Keratinocyte (primary cell): ENCODE data around the gene GRK3. TPM values are rescaled to one million over a fixed set of nuclear protein-coding genes. Genes with fewer than 3 reads are reported as not detected.
"Not testable (repeated sequence)": the region's sequence is repeated elsewhere in the genome, so short reads cannot be mapped to it uniquely, and the experiment has no call there.

Experiments
- DNase-seq: peaks from one replicate; pipeline ENCODE4 v3.0.0-alpha.2; 2011; ENCODE audit warnings: low read depth, missing footprints, low spot score
- FAIRE-seq: peaks from 2 replicates; lab custom pipeline; 2011; peaks lifted over from hg19 to GRCh38; lab: Jason Lieb, UNC
- H2AFZ ChIP-seq: 2 replicates; pipeline ENCODE4 v1.6.0; 2012; ENCODE audit warnings: low read length, control low read depth, inconsistent platforms; ENCODE audit not compliant: control insufficient read depth
- H3K27ac ChIP-seq: 2 replicates; pipeline ENCODE4 v1.5.1; 2011; ENCODE audit warnings: low read length; ENCODE audit not compliant: control insufficient read depth, insufficient read depth
- H3K27me3 ChIP-seq: 3 replicates; pipeline ENCODE4 v1.6.0; 2011; ENCODE audit warnings: low read length; ENCODE audit not compliant: control insufficient read depth, insufficient read depth; ENCODE audit errors: extremely low read depth
- H3K36me3 ChIP-seq, 2 experiments: 2 replicates in 1 of 2; 3 replicates in 1 of 2; pipeline ENCODE4 v1.5.1; 2011; ENCODE audit warnings: low read length in 2 of 2, mild to moderate bottlenecking in 1 of 2; ENCODE audit not compliant: control insufficient read depth in 2 of 2, insufficient read depth in 2 of 2; ENCODE audit errors: extremely low read depth in 1 of 2
- H3K4me1 ChIP-seq: 3 replicates; pipeline ENCODE4 v1.5.1; 2011; ENCODE audit warnings: low read length; ENCODE audit not compliant: control insufficient read depth, insufficient read depth; ENCODE audit errors: extremely low read depth
- H3K4me2 ChIP-seq: 3 replicates; pipeline ENCODE4 v1.6.0; 2011; ENCODE audit warnings: low read depth, low read length; ENCODE audit not compliant: control insufficient read depth, insufficient read depth; ENCODE audit errors: extremely low read depth
- H3K4me3 ChIP-seq, 3 experiments: fragments of 200-600 bp in 1 of 3; sonication (generic) in 1 of 3; 2 replicates in 2 of 3; 3 replicates in 1 of 3; pipeline ENCODE4 v1.5.1; 2011 to 2016; ENCODE audit warnings: low read length in 3 of 3, mild to moderate bottlenecking in 3 of 3, control low read depth in 2 of 3, inconsistent platforms in 1 of 3, low read depth in 1 of 3, mixed read lengths in 1 of 3, mixed run types in 1 of 3, moderate library complexity in 1 of 3; ENCODE audit not compliant: control insufficient read depth in 2 of 3, insufficient read depth in 2 of 3; ENCODE audit errors: extremely low read depth in 1 of 3
- H3K79me2 ChIP-seq: 2 replicates; pipeline ENCODE4 v1.6.0; 2012; ENCODE audit warnings: low read length; ENCODE audit not compliant: control insufficient read depth, insufficient read depth
- H3K9ac ChIP-seq: 3 replicates; pipeline ENCODE4 v1.6.0; 2011; ENCODE audit warnings: low read length; ENCODE audit not compliant: control insufficient read depth, insufficient read depth; ENCODE audit errors: extremely low read depth
- H3K9me1 ChIP-seq: 3 replicates; pipeline ENCODE4 v1.6.0; 2011; ENCODE audit warnings: low read length; ENCODE audit not compliant: control insufficient read depth, insufficient read depth; ENCODE audit errors: extremely low read depth
- H3K9me3 ChIP-seq: 2 replicates; pipeline ENCODE4 v1.5.1; 2012; ENCODE audit warnings: low read depth, low read length; ENCODE audit not compliant: control insufficient read depth
- H4K20me1 ChIP-seq: 3 replicates; pipeline ENCODE4 v1.6.0; 2011; ENCODE audit warnings: low read length; ENCODE audit not compliant: control insufficient read depth, insufficient read depth; ENCODE audit errors: extremely low read depth
- EZH2 ChIP-seq: IDR thresholded peaks from one replicate; pipeline ENCODE4 v1.6.1; 2012; ENCODE audit warnings: inconsistent platforms, mild to moderate bottlenecking, low read length, moderate library complexity
- dilution Hi-C: fragments of 300-500 bp; cut with MboI; formaldehyde crosslinking; loops from one replicate; pipeline ENCODE4 v1.7.0; 2020; ENCODE audit warnings: low sequenced_read_pairs; ENCODE audit not compliant: extremely low pct_ligation_motif_present
- polyA plus RNA-seq, 5 experiments: library from polyadenylated mRNA; depleted of rRNA in 3 of 5; stranded (reverse) in 3 of 5; stranded (forward) in 1 of 5; unstranded in 1 of 5; fragments of >200 nt; gene quantifications; 1 replicate in 1 of 5; 2 replicates in 3 of 5; 3 replicates in 1 of 5; pipeline versions ENCODE4 v1.2.1 to v1.2.3, GENCODE V29; 2011 to 2012; ENCODE audit warnings: missing spikeins in 2 of 5, low read depth in 1 of 5, low replicate concordance in 1 of 5
- TF ChIP-seq, protein P1 (sequence below), 3 experiments: IDR thresholded peaks in 1 of 3; conservative IDR thresholded peaks in 1 of 3; optimal IDR thresholded peaks in 1 of 3; 2 replicates in 2 of 3; 3 replicates in 1 of 3; pipeline versions ENCODE3 to v1.5.1; 2011; ENCODE audit warnings: low read length in 3 of 3, mild to moderate bottlenecking in 3 of 3, moderate library complexity in 2 of 3, control low read depth in 1 of 3, inconsistent platforms in 1 of 3; ENCODE audit not compliant: insufficient read depth in 2 of 3; ENCODE audit errors: extremely low read depth in 1 of 3

GRK3 gene
- polyA plus RNA-seq, 1 donor (not counting 4 experiments of a cell fraction or from before 2014, with no cell fraction given) = 8.1 TPM

DNA sequence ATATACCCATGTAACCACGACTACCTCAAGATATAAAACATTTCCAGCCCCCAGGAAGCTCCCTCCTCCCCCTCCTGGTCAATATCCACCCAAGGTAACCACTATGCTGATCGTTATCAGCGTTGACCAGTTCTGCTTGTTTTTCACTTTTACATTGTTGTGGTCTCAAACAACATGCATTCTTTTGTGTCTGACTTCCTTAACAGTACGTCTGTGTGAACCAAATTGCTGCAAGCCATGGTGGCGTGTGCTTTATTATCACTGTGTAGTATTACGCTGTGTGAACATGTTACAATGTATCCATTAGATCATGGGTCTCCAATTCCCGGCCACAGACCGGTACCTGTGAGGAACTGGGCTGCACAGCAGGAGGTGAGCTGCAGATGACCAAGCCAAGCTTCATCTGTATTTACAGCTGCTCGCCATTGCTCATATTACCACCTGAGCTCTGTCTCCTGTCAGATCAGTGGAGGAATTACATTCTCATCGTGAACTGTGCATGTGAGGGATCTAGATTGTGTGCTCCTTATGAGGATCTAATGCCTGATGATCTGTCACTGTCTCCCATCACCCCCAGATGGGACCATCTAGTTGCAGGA, 15.5 kb upstream of the GRK3 start:
- DNase-seq = no peak
- H3K9ac ChIP-seq = no peak overlapping the region
- dilution Hi-C loops = no loop called here

DNA sequence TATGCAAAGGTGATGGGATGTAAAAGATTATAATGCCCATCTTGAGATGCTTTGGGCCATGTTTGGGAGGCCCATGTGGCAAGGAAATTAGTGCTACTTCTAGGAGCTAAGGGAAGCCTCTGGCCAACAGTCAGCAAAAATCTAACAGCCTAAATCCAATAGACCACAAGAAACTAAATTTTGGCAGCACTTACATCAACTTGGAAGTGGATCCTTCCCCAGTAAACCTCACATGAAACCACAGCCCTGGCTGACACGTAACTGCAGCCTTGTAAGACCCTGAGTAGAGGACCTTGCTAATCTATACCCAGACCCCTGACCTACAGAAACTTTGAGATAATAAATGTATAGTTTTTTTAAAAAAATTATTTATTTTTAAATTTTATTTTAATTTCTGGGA, 13.1 kb upstream of the GRK3 start:
- Histone ChIP-seq H2AFZ (no peak overlapping the region), H3K79me2 (no peaks in the 10 kb centered on the region), H3K4me2 (no peak overlapping the region), H3K36me3 (no peaks in the 10 kb centered on the region), H3K27me3 (no peaks in the 10 kb centered on the region), H3K9me1 (no peaks in the 10 kb centered on the region), H3K9me3 (no peaks in the 10 kb centered on the region), H3K4me3 (no peak overlapping the region), H3K4me1 (no peaks in the 10 kb centered on the region), H3K9ac (no peak overlapping the region), H4K20me1 (no peaks in the 10 kb centered on the region), H3K27ac (no peak overlapping the region)
- dilution Hi-C loops = no loop called here
- DNase-seq = no peak
- no peak for FAIRE-seq
- TF ChIP-seq, protein P1, sequence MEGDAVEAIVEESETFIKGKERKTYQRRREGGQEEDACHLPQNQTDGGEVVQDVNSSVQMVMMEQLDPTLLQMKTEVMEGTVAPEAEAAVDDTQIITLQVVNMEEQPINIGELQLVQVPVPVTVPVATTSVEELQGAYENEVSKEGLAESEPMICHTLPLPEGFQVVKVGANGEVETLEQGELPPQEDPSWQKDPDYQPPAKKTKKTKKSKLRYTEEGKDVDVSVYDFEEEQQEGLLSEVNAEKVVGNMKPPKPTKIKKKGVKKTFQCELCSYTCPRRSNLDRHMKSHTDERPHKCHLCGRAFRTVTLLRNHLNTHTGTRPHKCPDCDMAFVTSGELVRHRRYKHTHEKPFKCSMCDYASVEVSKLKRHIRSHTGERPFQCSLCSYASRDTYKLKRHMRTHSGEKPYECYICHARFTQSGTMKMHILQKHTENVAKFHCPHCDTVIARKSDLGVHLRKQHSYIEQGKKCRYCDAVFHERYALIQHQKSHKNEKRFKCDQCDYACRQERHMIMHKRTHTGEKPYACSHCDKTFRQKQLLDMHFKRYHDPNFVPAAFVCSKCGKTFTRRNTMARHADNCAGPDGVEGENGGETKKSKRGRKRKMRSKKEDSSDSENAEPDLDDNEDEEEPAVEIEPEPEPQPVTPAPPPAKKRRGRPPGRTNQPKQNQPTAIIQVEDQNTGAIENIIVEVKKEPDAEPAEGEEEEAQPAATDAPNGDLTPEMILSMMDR (optimal IDR thresholded peaks at IDR 0.05 in 1 of 3, IDR thresholded peaks at IDR 0.05 in 1 of 3, conservative IDR thresholded peaks at IDR 0.05 in 1 of 3; ENCODE audit: extremely low read depth in 1 of 3, insufficient read depth in 2 of 3, low read length in 3 of 3) = no peak
- no peak for TF ChIP-seq EZH2

More for the DNA sequence above, 15.5 kb upstream of the GRK3 start:
- Histone ChIP-seq H3K27me3 (no peaks in the 10 kb centered on the region), H3K36me3 (no peaks in the 10 kb centered on the region), H3K9me3 (no peaks in the 10 kb centered on the region), H3K4me3 (no peak overlapping the region), H3K9me1 (no peaks in the 10 kb centered on the region), H4K20me1 (no peaks in the 10 kb centered on the region), H2AFZ (no peak overlapping the region), H3K4me1 (no peaks in the 10 kb centered on the region), H3K27ac (no peak overlapping the region), H3K4me2 (no peak overlapping the region), H3K79me2 (no peaks in the 10 kb centered on the region)
- no peak for TF ChIP-seq EZH2
- TF ChIP-seq, protein P1 (optimal IDR thresholded peaks at IDR 0.05 in 1 of 3, IDR thresholded peaks at IDR 0.05 in 1 of 3, conservative IDR thresholded peaks at IDR 0.05 in 1 of 3; ENCODE audit: extremely low read depth in 1 of 3, insufficient read depth in 2 of 3, low read length in 3 of 3) = no peak
- no peak for FAIRE-seq

DNA sequence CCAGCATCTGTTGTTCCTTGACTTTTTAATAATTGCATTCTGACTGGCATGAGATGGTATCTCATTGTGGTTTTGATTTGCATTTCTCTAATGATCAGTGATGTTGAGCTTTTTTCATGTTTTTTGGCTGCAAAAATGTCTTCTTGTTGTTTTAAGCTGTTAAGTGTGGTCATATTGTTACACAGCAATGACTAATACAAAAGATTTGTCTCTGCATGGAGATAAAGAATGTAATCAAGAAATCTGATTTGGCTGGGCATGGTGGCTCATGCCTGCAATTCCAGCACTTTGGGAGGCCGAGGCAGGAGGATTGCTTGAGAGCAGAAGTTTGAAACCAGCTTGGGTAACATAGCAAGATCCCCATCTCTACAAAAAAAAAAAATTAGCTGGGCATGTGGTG, 12.1 kb upstream of the GRK3 start:
- H3K27ac ChIP-seq, H3K4me1 ChIP-seq, H3K27me3 ChIP-seq, H4K20me1 ChIP-seq, H3K4me3 ChIP-seq, dilution Hi-C loops, H3K79me2 ChIP-seq, H3K36me3 ChIP-seq, H3K9me1 ChIP-seq, H2AFZ ChIP-seq, H3K9me3 ChIP-seq, H3K9ac ChIP-seq, H3K4me2 ChIP-seq: not testable (repeated sequence)
- FAIRE-seq (peak; percentile 17), DNase-seq (peak; percentile 13)
